ENCODE measurements around the gene MGAT4A. TPM values are rescaled to one million over a fixed set of nuclear protein-coding genes. Genes with fewer than 3 reads are reported as not detected.

The MGAT4A gene
- total and polyA plus RNA-seq, 2 experiments from 2014 or later: 4.4 to 5.6 TPM

- TF ChIP-seq ZNF462 (CRISPR knock-in tag; IDR thresholded peaks at IDR 0.05): no peak
- TF ChIP-seq ZNF331 (CRISPR knock-in tag; IDR thresholded peaks at IDR 0.05; ENCODE audit: low read depth): no peak
- TF ChIP-seq REST (IDR thresholded peaks at IDR 0.05; ENCODE audit: unreplicated experiment): no peak
- TF ChIP-seq CREB1 (CRISPR knock-in tag; IDR thresholded peaks at IDR 0.05; ENCODE audit: low read depth): no peak
- TF ChIP-seq ETS1 (IDR thresholded peaks at IDR 0.05): no peak
- TF ChIP-seq POLR2AphosphoS5 (IDR thresholded peaks at IDR 0.05; ENCODE audit: low read depth): no peak
- no peak for TF ChIP-seq JUNB (IDR thresholded peaks at IDR 0.05; ENCODE audit: unreplicated experiment)
Measured at GRCh38 chr2:98579926-98580325, 151.0 kb downstream of the MGAT4A start (continued).

All from GM23338 (cell line).